OCI-LY7 (cell line): ENCODE measurements around the gene FRMD5. TPM values are rescaled to one million over a fixed set of nuclear protein-coding genes. Genes with fewer than 3 reads are reported as not detected.

ENCODE experiments used
- BruUV-seq: library from RNA; stranded (reverse); fragments of 400-500 nt; replicated peaks from 2 replicates; lab custom pipeline; 2021; lab: Mats Ljungman, UMichigan
- CTCF ChIA-PET: fragments of 300-600 bp; sonication (Branson Sonifier 250); formaldehyde crosslinking; loops from one replicate; lab custom pipeline; 2022; ENCODE audit warnings: antibody characterized with exemption; ENCODE audit not compliant: unreplicated experiment; lab: Charles Lee
- POLR2A ChIA-PET: fragments of 300-600 bp; sonication (Branson Sonifier 250); formaldehyde crosslinking; loops from one replicate; lab custom pipeline; 2022; ENCODE audit warnings: antibody characterized with exemption; lab: Charles Lee
- DNase-seq: peaks from one replicate; pipeline ENCODE4 v3.0.0-alpha.2; 2015; ENCODE audit warnings: low spot score
- H2AFZ ChIP-seq: fragments of 200-600 bp; sonication (generic), shearing (Covaris generic); 2 replicates; pipeline ENCODE4 v1.6.1; 2014; ENCODE audit warnings: mild to moderate bottlenecking, antibody characterized with exemption, low read length, moderate library complexity
- H3K27ac ChIP-seq: fragments of 200-600 bp; sonication (generic); 2 replicates; pipeline ENCODE4 v1.5.1; 2014; ENCODE audit warnings: mixed run types, low read depth, mild to moderate bottlenecking, moderate library complexity, low read length, inconsistent platforms; ENCODE audit not compliant: poor library complexity, severe bottlenecking
- H3K36me3 ChIP-seq: fragments of 200-600 bp; sonication (generic); 2 replicates; pipeline ENCODE4 v1.6.1; 2014; ENCODE audit warnings: mild to moderate bottlenecking, antibody characterized with exemption, low read length, moderate library complexity, mixed read lengths; ENCODE audit not compliant: insufficient read depth
- H3K4me1 ChIP-seq: fragments of 200-600 bp; sonication (generic); 2 replicates; pipeline ENCODE4 v1.5.1; 2014; ENCODE audit warnings: mild to moderate bottlenecking, low read length; ENCODE audit not compliant: insufficient read depth, poor library complexity, severe bottlenecking
- H3K4me2 ChIP-seq: fragments of 200-600 bp; sonication (generic); 2 replicates; pipeline ENCODE4 v1.6.1; 2014; ENCODE audit warnings: mild to moderate bottlenecking, low read length
- H3K4me3 ChIP-seq: fragments of 200-600 bp; sonication (generic); 2 replicates; pipeline ENCODE4 v1.5.1; 2014; ENCODE audit warnings: mild to moderate bottlenecking, low read depth, low read length; ENCODE audit not compliant: poor library complexity, severe bottlenecking
- H3K79me2 ChIP-seq: fragments of 200-600 bp; sonication (generic); 2 replicates; pipeline ENCODE4 v1.6.1; 2016; ENCODE audit warnings: low read depth, mild to moderate bottlenecking, low read length, moderate library complexity, mixed read lengths; ENCODE audit not compliant: insufficient read depth
- H3K9me2 ChIP-seq: fragments of 200-600 bp; sonication (generic); 2 replicates; pipeline ENCODE4 v1.6.1; 2016; ENCODE audit warnings: mild to moderate bottlenecking, low read length, mixed read lengths; ENCODE audit not compliant: insufficient read depth
- H3K9me3 ChIP-seq: fragments of 200-600 bp; sonication (generic); 2 replicates; pipeline ENCODE4 v1.6.1; 2014; ENCODE audit warnings: mild to moderate bottlenecking, mixed run types, low read length, mixed read lengths
- H4K20me1 ChIP-seq: fragments of 200-600 bp; sonication (generic); 2 replicates; pipeline ENCODE4 v1.6.1; 2014; ENCODE audit warnings: mild to moderate bottlenecking, antibody characterized with exemption, low read length, moderate library complexity, mixed read lengths; ENCODE audit not compliant: insufficient read depth
- CTCF ChIP-seq: fragments of 200-600 bp; sonication (generic); conservative IDR thresholded peaks from 2 replicates; pipeline ENCODE4 v1.5.1; 2014; ENCODE audit warnings: mild to moderate bottlenecking, antibody characterized with exemption, low read length, moderate library complexity, mixed read lengths
- EZH2phosphoT487 ChIP-seq: fragments of 200-600 bp; sonication (generic); IDR thresholded peaks from 2 replicates; pipeline ENCODE4 v1.6.1; 2018; ENCODE audit warnings: low read depth, borderline replicate concordance, mild to moderate bottlenecking, mixed run types, antibody characterized with exemption, low read length, moderate library complexity, mixed read lengths
- intact Hi-C: fragments of 100-400 bp; cut with micrococcal nuclease; formaldehyde crosslinking; loops from one replicate; pipeline ENCODE4 v1.10.0; 2022; ENCODE audit not compliant: unreplicated experiment
- total RNA-seq, 2 experiments: library from RNA; depleted of rRNA in 1 of 2; stranded (reverse); fragments of >200 nt in 1 of 2; shearing (Covaris generic) in 1 of 2; gene quantifications; 2 replicates each; pipeline ENCODE4 v1.2.3, GENCODE V29; 2014 to 2022

FRMD5 gene
- total RNA-seq, 2 experiments from 2014 or later, result not detected

GRCh38 chr15:44034933-44035624, 160.0 kb downstream of the FRMD5 start:
- H3K9me2 ChIP-seq, result no peaks in the 10 kb centered on the region
- H3K4me2 ChIP-seq, result no peak overlapping the region
- H3K27ac ChIP-seq, result no peak overlapping the region
- H4K20me1 ChIP-seq, result no peaks in the 10 kb centered on the region
- TF ChIP-seq EZH2phosphoT487 (no peak), CTCF (no peak)
- H3K36me3 ChIP-seq, result no peaks in the 10 kb centered on the region
- H3K4me1 ChIP-seq, result no peaks in the 10 kb centered on the region
- no peaks in the 10 kb centered on the region for H3K79me2 ChIP-seq
- BruUV-seq, result no TSS peak
- intact Hi-C loops, result no loop called here
- ChIA-PET CTCF (no interaction called here), POLR2A (no interaction called here)
- H3K9me3 ChIP-seq, result no peaks in the 10 kb centered on the region
- DNase-seq, result no peak
- no peak overlapping the region for H3K4me3 ChIP-seq
- H2AFZ ChIP-seq, result no peak overlapping the region

- POLR2A ChIA-PET, result no interaction called here
- intact Hi-C loops, result no loop called here
Observed at GRCh38 chr15:44034334-44034733, 160.7 kb downstream of the FRMD5 start.

More at GRCh38 chr15:44034334-44034733, 160.7 kb downstream of the FRMD5 start:
- Histone ChIP-seq H2AFZ (no peak overlapping the region), H3K27ac (no peak overlapping the region), H3K9me3 (no peaks in the 10 kb centered on the region), H3K36me3 (no peaks in the 10 kb centered on the region), H3K4me2 (no peak overlapping the region), H3K4me1 (no peaks in the 10 kb centered on the region), H3K9me2 (no peaks in the 10 kb centered on the region), H3K79me2 (no peaks in the 10 kb centered on the region), H4K20me1 (no peaks in the 10 kb centered on the region), H3K4me3 (no peak overlapping the region)
- no peak for TF ChIP-seq CTCF
- no peak for TF ChIP-seq EZH2phosphoT487
- no peak for DNase-seq
- CTCF ChIA-PET, result no interaction called here
- BruUV-seq, result no TSS peak
